GM18499 (cell line): ENCODE results near the gene AP2A1.
"Not testable (repeated sequence)": the region's sequence is repeated elsewhere in the genome, so short reads cannot be mapped to it uniquely, and the experiment has no call there.

ENCODE experiments used
- ATAC-seq: cut with Tn5 transposase; IDR thresholded peaks from one replicate; pipeline ENCODE4 v1.9.1; 2021; ENCODE audit warnings: moderate number of reproducible peaks; ENCODE audit not compliant: insufficient read depth, unreplicated experiment

Gene AP2A1

GRCh38 chr19:49809160-49809940 lies 42.5 kb downstream of the AP2A1 start:
- ATAC-seq = no peak

DNA sequence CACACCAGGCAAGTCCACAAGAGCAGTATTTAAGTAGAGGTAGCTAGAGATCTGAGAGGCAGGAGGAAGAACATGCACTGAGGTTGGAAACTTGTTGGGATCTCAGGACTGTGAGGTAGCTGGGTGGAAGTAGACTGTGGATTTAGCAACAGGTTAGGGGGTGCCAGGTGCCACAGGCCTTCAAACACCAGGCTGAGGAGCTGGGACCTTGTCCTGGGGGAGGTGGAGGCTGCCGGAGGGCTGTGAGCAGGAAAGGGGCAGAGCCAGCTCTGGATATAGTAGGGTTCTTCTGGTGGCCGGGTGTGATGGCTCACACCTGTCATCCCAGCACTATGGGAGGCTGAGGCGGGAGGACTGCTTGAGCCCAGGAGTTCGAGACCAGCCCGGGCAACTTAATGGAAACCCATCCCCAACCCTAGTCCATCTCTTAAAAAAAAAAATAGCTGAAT lies 43.2 kb downstream of the AP2A1 start:
- ATAC-seq = no peak

DNA sequence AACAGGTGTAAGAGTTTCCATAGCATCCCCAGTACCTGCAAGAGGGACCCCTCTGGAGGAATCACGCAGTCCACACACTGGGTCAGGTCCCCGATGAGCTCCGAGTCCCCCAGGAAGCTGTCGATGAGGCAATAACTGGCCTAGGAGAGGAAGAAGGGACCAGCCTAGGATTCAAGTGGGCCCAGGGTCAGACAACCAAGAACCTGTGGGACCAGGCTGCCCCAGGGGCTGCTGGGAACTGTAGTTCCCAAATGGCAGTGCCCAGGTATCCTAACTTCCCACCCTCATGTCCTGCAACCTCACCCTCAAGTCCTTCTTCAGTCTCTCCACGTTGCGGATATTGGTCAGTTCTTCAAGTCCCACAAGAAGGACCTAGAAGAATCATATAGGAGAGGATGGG lies 44.5 kb downstream of the AP2A1 start:
- no peak for ATAC-seq

GRCh38 chr19:49812452-49812996 lies 45.7 kb downstream of the AP2A1 start:
- ATAC-seq = no peak

GRCh38 chr19:49812997-49813861 lies 46.4 kb downstream of the AP2A1 start, which contains the start of gene FUZ:
Gene FUZ, minus strand, starts transcription at chr19:49813292. Its CDS starts 186 bp downstream, at chr19:49813106.
- ATAC-seq = peak; percentile 42

DNA sequence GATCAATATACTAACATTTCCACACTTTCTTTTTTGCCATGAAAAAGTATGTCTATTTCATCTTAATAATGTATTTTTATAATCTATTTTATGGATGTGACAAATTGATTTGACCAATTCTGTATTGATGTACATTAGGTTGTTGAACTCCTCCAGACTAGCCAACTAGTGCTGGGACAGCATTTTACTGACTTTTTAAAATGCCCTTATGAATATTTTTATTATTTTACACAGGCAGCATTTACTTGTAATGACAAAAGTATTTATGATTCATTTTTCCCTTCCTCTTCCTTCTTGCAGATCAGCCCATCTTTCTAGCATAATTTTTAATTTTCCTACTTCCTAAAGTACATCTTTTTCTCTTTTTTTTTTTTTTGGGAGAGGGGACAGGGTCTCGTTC lies 47.2 kb downstream of the AP2A1 start:
- no peak for ATAC-seq

- ATAC-seq = no peak
Measured at GRCh38 chr19:49816590-49816989, 49.8 kb downstream of the AP2A1 start.

GRCh38 chr19:49817964-49818648 lies 51.3 kb downstream of the AP2A1 start, which contains the start of gene MED25:
Gene MED25, plus strand, starts transcription at chr19:49818289. Its CDS starts 53 bp downstream, at chr19:49818342.
- no peak for ATAC-seq

DNA sequence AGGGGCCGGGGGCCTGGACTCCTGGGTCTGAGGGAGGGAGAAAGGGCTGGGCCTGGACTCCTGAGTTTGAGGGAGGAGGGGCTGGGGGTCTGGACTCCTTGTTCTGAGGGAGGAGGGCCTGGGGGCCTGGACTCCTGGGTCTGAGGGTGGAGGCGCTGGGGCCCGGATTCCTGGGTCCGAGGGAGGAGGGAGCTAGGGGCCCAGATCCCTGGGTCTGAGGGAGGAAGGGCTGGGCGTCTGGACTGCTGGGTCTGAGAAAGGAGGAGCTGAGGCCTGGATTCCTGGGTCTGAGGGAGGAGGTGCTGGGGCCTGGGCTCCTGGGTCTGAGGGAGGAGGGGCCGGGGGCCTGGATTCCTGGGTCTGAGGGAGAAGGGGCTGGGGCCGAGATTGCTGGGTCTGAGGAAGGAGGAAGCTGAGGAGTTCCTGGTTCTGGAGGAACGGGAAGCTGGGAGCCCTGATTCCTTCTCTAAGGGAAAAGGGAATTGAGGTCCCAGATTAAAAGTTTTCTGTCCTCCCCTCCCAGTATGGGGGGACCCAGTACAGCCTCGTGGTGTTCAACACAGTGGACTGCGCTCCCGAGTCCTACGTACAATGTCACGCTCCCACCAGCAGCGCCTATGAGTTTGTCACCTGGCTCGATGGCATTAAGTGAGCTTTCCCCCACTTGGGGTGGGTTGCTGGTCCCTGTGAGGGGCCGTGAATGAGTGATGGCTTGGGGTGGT lies 52.0 kb downstream of the AP2A1 start:
- no peak for ATAC-seq

- ATAC-seq = not testable (repeated sequence)
Measured at GRCh38 chr19:49819452-49820115, 52.8 kb downstream of the AP2A1 start.

DNA sequence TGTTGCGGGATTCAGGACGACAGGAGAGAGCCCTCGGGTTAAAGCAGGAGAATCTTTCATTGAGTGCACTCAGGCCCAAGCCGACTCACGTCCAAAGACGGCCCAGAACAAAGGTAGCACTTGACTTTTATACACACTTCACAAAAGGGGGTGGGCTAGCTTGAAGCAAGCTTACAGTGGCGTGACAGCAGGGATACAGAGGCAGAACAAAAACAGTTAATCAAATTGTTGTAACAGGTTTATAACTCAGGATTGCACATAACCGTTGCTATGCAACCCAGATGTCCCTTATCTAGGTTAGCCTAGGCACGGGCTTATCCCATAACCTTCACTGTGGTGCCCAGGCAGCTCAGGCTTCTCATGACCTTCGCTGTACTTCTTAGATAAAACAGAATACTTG lies 53.3 kb downstream of the AP2A1 start:
- ATAC-seq = no peak

DNA sequence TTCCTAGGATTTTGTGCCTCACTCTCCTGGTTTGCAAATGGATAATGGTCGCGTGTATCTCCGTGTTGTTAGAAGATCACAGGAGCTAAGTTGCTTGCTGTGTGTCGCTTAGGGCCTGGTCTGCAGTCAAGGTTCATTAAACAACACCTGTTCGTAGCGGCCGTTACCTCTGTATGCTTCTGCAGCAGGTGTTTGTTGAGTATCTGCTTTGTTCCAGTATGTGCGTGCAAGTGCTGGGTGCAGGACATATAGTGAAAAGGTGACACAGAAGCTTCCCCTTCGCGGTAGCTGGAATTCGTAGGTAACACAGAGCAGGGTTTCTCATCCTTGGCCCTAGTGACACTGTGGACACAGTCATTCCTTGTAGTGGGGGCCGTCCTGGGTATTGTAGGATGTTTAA lies 56.7 kb downstream of the AP2A1 start:
- ATAC-seq = no peak

GRCh38 chr19:49824662-49825061 lies 57.9 kb downstream of the AP2A1 start:
- ATAC-seq = no peak

- no peak for ATAC-seq
Measured at GRCh38 chr19:49827034-49827433, 60.2 kb downstream of the AP2A1 start.

- ATAC-seq = no peak
Measured at GRCh38 chr19:49829200-49829599, 62.4 kb downstream of the AP2A1 start.

DNA sequence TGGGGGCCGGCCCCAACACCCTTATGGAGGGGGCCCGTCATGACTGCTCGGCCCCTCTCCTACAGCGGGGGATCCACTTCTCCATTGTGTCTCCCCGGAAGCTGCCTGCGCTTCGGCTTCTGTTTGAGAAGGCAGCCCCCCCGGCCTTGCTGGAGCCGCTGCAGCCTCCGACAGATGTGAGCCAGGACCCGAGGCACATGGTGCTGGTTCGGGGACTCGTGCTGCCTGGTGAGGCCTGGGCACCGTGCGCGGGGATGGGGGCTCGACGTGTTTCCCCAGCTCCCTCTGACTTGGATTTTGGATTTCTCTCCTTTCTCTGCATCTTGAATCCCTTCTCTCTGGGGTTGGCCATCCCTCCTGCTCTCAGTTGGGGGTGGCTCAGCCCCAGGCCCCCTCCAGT lies 62.9 kb downstream of the AP2A1 start:
- no peak for ATAC-seq

DNA sequence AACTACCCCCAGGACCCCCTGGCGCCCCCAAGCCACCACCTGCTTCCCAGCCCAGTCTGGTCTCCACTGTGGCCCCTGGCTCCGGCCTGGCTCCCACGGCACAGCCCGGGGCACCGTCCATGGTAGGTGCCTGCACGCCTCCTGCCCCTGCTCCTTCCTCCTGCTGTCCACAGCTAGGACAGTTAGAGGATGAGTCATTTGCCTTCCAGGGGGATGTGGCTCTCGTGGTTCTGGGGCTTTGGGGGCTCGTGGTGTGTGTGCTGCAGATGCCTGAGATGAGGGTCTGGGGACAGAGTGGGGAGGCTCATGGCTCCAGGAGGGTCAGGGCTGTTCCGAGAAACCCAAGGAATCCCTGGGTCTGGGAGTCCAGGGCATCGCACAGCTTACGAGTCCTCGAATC lies 64.0 kb downstream of the AP2A1 start:
- no peak for ATAC-seq

DNA sequence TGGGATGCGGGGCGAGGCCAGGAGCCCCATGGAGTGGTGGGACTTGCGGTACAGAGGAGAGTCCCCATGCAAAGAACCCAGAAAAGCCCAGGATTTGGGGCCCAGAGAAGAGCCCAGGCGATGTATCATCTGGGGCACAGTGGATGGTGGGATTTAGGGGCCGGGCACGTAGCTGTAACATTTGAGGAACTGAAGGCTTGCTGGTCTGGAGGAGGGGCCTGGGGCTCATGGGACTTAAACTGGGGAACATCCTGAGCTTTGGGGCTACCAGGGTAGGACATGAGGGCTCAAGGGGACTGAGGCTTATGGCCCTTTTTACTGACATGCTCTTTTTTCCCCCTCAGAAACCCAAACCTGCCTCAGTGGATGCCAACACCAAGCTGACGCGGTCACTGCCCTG lies 64.8 kb downstream of the AP2A1 start:
- ATAC-seq = no peak

GRCh38 chr19:49832556-49832955 lies 65.8 kb downstream of the AP2A1 start:
- no peak for ATAC-seq
